RKO (cell line): Measurements from ENCODE around the gene ARFGEF3.
"Not testable (repeated sequence)": the region's sequence is repeated elsewhere in the genome, so short reads cannot be mapped to it uniquely, and the experiment has no call there.

Experiments used
- DNase-seq: peaks from one replicate; pipeline ENCODE4 v3.0.0-alpha.2; 2016; ENCODE audit warnings: low spot score

Gene ARFGEF3

GRCh38 chr6:138161338-138162110 is at the start of gene ARFGEF3:
ARFGEF3 (plus strand) TSS chr6:138161939; CDS start chr6:138162087, 148 bp downstream.
- DNase-seq, result peak; percentile 70

GRCh38 chr6:138113588-138114210 is 48.0 kb upstream of the ARFGEF3 start:
- DNase-seq, result no peak

GRCh38 chr6:138115201-138115600 is 46.5 kb upstream of the ARFGEF3 start:
- DNase-seq, result no peak

- DNase-seq, result peak; percentile 78
These were observed 45.7 kb upstream of the ARFGEF3 start for GRCh38 chr6:138115877-138116660.

- DNase-seq, result no peak
These were observed 45.1 kb upstream of the ARFGEF3 start for GRCh38 chr6:138116661-138116999.

GRCh38 chr6:138117376-138117914 is 44.3 kb upstream of the ARFGEF3 start:
- no peak for DNase-seq

GRCh38 chr6:138119229-138119628 is 42.5 kb upstream of the ARFGEF3 start:
- not testable (repeated sequence) for DNase-seq

- no peak for DNase-seq
These were observed 41.8 kb upstream of the ARFGEF3 start for GRCh38 chr6:138119976-138120375.

GRCh38 chr6:138124096-138124495 is 37.6 kb upstream of the ARFGEF3 start:
- DNase-seq, result no peak

GRCh38 chr6:138128096-138128495 is 33.6 kb upstream of the ARFGEF3 start:
- no peak for DNase-seq

GRCh38 chr6:138129190-138129589 is 32.5 kb upstream of the ARFGEF3 start:
- DNase-seq, result no peak

- no peak for DNase-seq
These were observed 18.9 kb upstream of the ARFGEF3 start for GRCh38 chr6:138142806-138143205.

GRCh38 chr6:138145402-138145801 is 16.3 kb upstream of the ARFGEF3 start:
- DNase-seq, result no peak

GRCh38 chr6:138146544-138146943 is 15.2 kb upstream of the ARFGEF3 start:
- no peak for DNase-seq

GRCh38 chr6:138155443-138155842 is 6.3 kb upstream of the ARFGEF3 start:
- DNase-seq, result no peak

GRCh38 chr6:138157986-138158638 is 3.6 kb upstream of the ARFGEF3 start:
- no peak for DNase-seq

- no peak for DNase-seq
These were observed 2.5 kb upstream of the ARFGEF3 start for GRCh38 chr6:138159246-138159645.

GRCh38 chr6:138160329-138161087 is 1.2 kb upstream of the ARFGEF3 start:
- no peak for DNase-seq

- no peak for DNase-seq
These were observed 726 bp upstream of the ARFGEF3 start for GRCh38 chr6:138161088-138161337.

- peak; percentile 35 for DNase-seq
These were observed 594 bp downstream of the ARFGEF3 start for GRCh38 chr6:138162111-138162954.
